Measurements from ENCODE around the gene HDGFL1. TPM values are rescaled to one million over a fixed set of nuclear protein-coding genes. Genes with fewer than 3 reads are reported as not detected.

The HDGFL1 gene
- total RNA-seq, 1 experiment from 2014 or later, result not detected

- Histone ChIP-seq H3K79me2 (ENCODE audit: low read depth) (no peaks in the 10 kb centered on the region), H3K27me3 (ENCODE audit: insufficient read depth, low read depth) (no peaks in the 10 kb centered on the region), H3K36me3 (ENCODE audit: low read depth) (no peaks in the 10 kb centered on the region), H3K4me2 (no peak overlapping the region), H3K4me1 (replicated peaks; ENCODE audit: insufficient read depth) (no peaks in the 10 kb centered on the region), H3K4me3 (no peak overlapping the region), H3K27ac (no peak overlapping the region), H2AFZ (no peak overlapping the region), H4K20me1 (ENCODE audit: insufficient read depth) (no peaks in the 10 kb centered on the region), H3K9me3 (ENCODE audit: insufficient read depth, low read depth) (no peaks in the 10 kb centered on the region), H3F3A (ENCODE audit: insufficient read depth, low read depth) (no peaks in the 10 kb centered on the region), H3K9me2 (ENCODE audit: insufficient read depth) (no peaks in the 10 kb centered on the region)
- no TSS peak for BruUV-seq (replicated peaks)
- CTCF ChIA-PET, result no interaction called here
- POLR2A ChIA-PET (ENCODE audit: unreplicated experiment), result no interaction called here
- no peak for DNase-seq
- no peak for TF ChIP-seq CTCF (conservative IDR thresholded peaks at IDR 0.05)
- TF ChIP-seq EZH2 (IDR thresholded peaks at IDR 0.05; ENCODE audit: low read depth), result no peak
- intact Hi-C loops (cut with micrococcal nuclease; ENCODE audit: unreplicated experiment), result no loop called here
Observed at GRCh38 chr6:22589118-22589517, 19.8 kb downstream of the HDGFL1 start.

GRCh38 chr6:22590423-22590822, 21.1 kb downstream of the HDGFL1 start:
- Histone ChIP-seq H3K4me2 (no peak overlapping the region), H3K4me1 (replicated peaks; ENCODE audit: insufficient read depth) (no peaks in the 10 kb centered on the region), H3K79me2 (ENCODE audit: low read depth) (no peaks in the 10 kb centered on the region), H3K4me3 (no peak overlapping the region), H2AFZ (no peak overlapping the region), H3K27ac (no peak overlapping the region), H3K27me3 (ENCODE audit: insufficient read depth, low read depth) (no peaks in the 10 kb centered on the region), H3F3A (ENCODE audit: insufficient read depth, low read depth) (no peaks in the 10 kb centered on the region), H3K9me3 (ENCODE audit: insufficient read depth, low read depth) (no peaks in the 10 kb centered on the region), H3K9me2 (ENCODE audit: insufficient read depth) (no peaks in the 10 kb centered on the region), H4K20me1 (ENCODE audit: insufficient read depth) (no peaks in the 10 kb centered on the region), H3K36me3 (ENCODE audit: low read depth) (no peaks in the 10 kb centered on the region)
- BruUV-seq (replicated peaks), result no TSS peak
- POLR2A ChIA-PET (ENCODE audit: unreplicated experiment), result no interaction called here
- CTCF ChIA-PET, result no interaction called here
- no peak for DNase-seq
- TF ChIP-seq CTCF (conservative IDR thresholded peaks at IDR 0.05) (no peak), EZH2 (IDR thresholded peaks at IDR 0.05; ENCODE audit: low read depth) (no peak)
- intact Hi-C loops (cut with micrococcal nuclease; ENCODE audit: unreplicated experiment), result no loop called here

- H2AFZ ChIP-seq, result no peak overlapping the region
- DNase-seq, result no peak
- no peaks in the 10 kb centered on the region for H3K9me2 ChIP-seq (ENCODE audit: insufficient read depth)
- no peaks in the 10 kb centered on the region for H3K27me3 ChIP-seq (ENCODE audit: insufficient read depth, low read depth)
- no peaks in the 10 kb centered on the region for H3K79me2 ChIP-seq (ENCODE audit: low read depth)
- intact Hi-C loops (cut with micrococcal nuclease; ENCODE audit: unreplicated experiment), result no loop called here
- H3K4me2 ChIP-seq, result no peak overlapping the region
- H3F3A ChIP-seq (ENCODE audit: insufficient read depth, low read depth), result no peaks in the 10 kb centered on the region
- ChIA-PET CTCF (no interaction called here), POLR2A (ENCODE audit: unreplicated experiment) (no interaction called here)
- no peaks in the 10 kb centered on the region for H3K9me3 ChIP-seq (ENCODE audit: insufficient read depth, low read depth)
- no peak overlapping the region for H3K27ac ChIP-seq
- no peak for TF ChIP-seq CTCF (conservative IDR thresholded peaks at IDR 0.05)
- TF ChIP-seq EZH2 (IDR thresholded peaks at IDR 0.05; ENCODE audit: low read depth), result no peak
- H3K4me3 ChIP-seq, result no peak overlapping the region
- H4K20me1 ChIP-seq (ENCODE audit: insufficient read depth), result no peaks in the 10 kb centered on the region
- no TSS peak for BruUV-seq (replicated peaks)
- H3K36me3 ChIP-seq (ENCODE audit: low read depth), result no peaks in the 10 kb centered on the region
- no peaks in the 10 kb centered on the region for H3K4me1 ChIP-seq (replicated peaks; ENCODE audit: insufficient read depth)
Observed at GRCh38 chr6:22593895-22594294, 24.5 kb downstream of the HDGFL1 start.
